B cell (primary cell): ENCODE data around the gene MFN2. TPM values are rescaled to one million over a fixed set of nuclear protein-coding genes. Genes with fewer than 3 reads are reported as not detected.

Source experiments
- ATAC-seq: fragments of 200-7000 bp; cut with Tn5 transposase; one replicate; pipeline ENCODE4 v1.10.0; 2021; ENCODE audit warnings: low read depth, mild to moderate bottlenecking, moderate number of reproducible peaks, moderate library complexity
- CTCF ChIA-PET: fragments of 350-600 bp; sonication (Branson Sonifier 250); formaldehyde crosslinking; loops from one replicate; lab custom pipeline; 2021; ENCODE audit warnings: antibody characterized with exemption, inconsistent platforms; lab: Charles Lee
- POLR2A ChIA-PET: fragments of 350-600 bp; sonication (Branson Sonifier 250); formaldehyde crosslinking; loops from one replicate; lab custom pipeline; 2021; ENCODE audit warnings: antibody characterized with exemption; lab: Charles Lee
- DNase-seq: peaks from one replicate; pipeline ENCODE4 v3.0.0; 2013
- H2AFZ ChIP-seq: 2 replicates; pipeline ENCODE4 v1.6.1; 2012; ENCODE audit warnings: mild to moderate bottlenecking, low read depth, low read length; ENCODE audit not compliant: insufficient read depth, poor library complexity, severe bottlenecking
- H3K27ac ChIP-seq, 2 donors: 1 replicate in 1 of 2; 2 replicates in 1 of 2; pipeline ENCODE4 v1.5.1; 2012 to 2013; ENCODE audit warnings: low read length in 2 of 2, mild to moderate bottlenecking in 2 of 2, moderate library complexity in 1 of 2
- H3K27me3 ChIP-seq, 4 experiments: fragments of 200-600 bp in 1 of 4; sonication (generic) in 1 of 4; replicated peaks in 1 of 4; 1 replicate in 2 of 4; 2 replicates in 2 of 4; pipeline versions ENCODE4 v1.6.1 to v1.7.0; 2013 to 2016; ENCODE audit warnings: low read length in 3 of 4, mild to moderate bottlenecking in 2 of 4, mixed read lengths in 1 of 4, moderate library complexity in 1 of 4; ENCODE audit not compliant: insufficient read depth in 4 of 4, control insufficient read depth in 3 of 4; ENCODE audit errors: control extremely low read depth in 1 of 4
- H3K36me3 ChIP-seq, 2 experiments: replicated peaks in 1 of 2; 1 replicate in 1 of 2; 2 replicates in 1 of 2; pipeline versions ENCODE4 v1.6.1 to v1.7.1; 2013; ENCODE audit warnings: low read length in 1 of 2; ENCODE audit not compliant: insufficient read depth in 2 of 2, control insufficient read depth in 1 of 2; ENCODE audit errors: control extremely low read depth in 1 of 2, extremely low read depth in 1 of 2
- H3K4me1 ChIP-seq, 2 donors: fragments of 200-600 bp in 1 of 2; sonication (generic) in 1 of 2; 1 replicate in 1 of 2; 2 replicates in 1 of 2; pipeline versions ENCODE4 v1.5.1 to v1.6.1; 2013 to 2017; ENCODE audit warnings: low read length in 2 of 2; ENCODE audit not compliant: control insufficient read depth in 2 of 2, insufficient read depth in 2 of 2
- H3K4me2 ChIP-seq: replicated peaks from 2 replicates; pipeline ENCODE3; 2012; ENCODE audit warnings: mild to moderate bottlenecking, low read depth, low read length; ENCODE audit not compliant: poor library complexity, severe bottlenecking
- H3K4me3 ChIP-seq, 5 experiments: fragments of 200-600 bp in 1 of 5; sonication (generic) in 1 of 5; 1 replicate in 3 of 5; 2 replicates in 2 of 5; pipeline versions ENCODE4 v1.5.1 to v1.7.0; 2011 to 2016; ENCODE audit warnings: low read length in 4 of 5, mild to moderate bottlenecking in 4 of 5, low read depth in 2 of 5, control low read depth in 1 of 5, moderate library complexity in 1 of 5; ENCODE audit not compliant: insufficient read depth in 1 of 5; ENCODE audit errors: control extremely low read depth in 1 of 5, extremely low read depth in 1 of 5
- H3K79me2 ChIP-seq: fragments of 200-600 bp; sonication (generic); one replicate; pipeline ENCODE4 v1.6.0; 2016; ENCODE audit warnings: low read length; ENCODE audit not compliant: control insufficient read depth, insufficient read depth
- H3K9ac ChIP-seq: fragments of 200-600 bp; sonication (generic); 2 replicates; pipeline ENCODE4 v1.6.1; 2017; ENCODE audit warnings: mild to moderate bottlenecking, low read length, moderate library complexity
- H3K9me3 ChIP-seq, 3 donors: one replicate each; pipeline versions ENCODE4 v1.6.1 to v1.7.1; 2013; ENCODE audit warnings: low read length in 2 of 3; ENCODE audit not compliant: control insufficient read depth in 2 of 3, insufficient read depth in 1 of 3; ENCODE audit errors: control extremely low read depth in 1 of 3
- H4K20me1 ChIP-seq: 2 replicates; pipeline ENCODE4 v1.6.0; 2012; ENCODE audit warnings: mild to moderate bottlenecking, low read length; ENCODE audit not compliant: insufficient read depth, control insufficient read depth, poor library complexity, severe bottlenecking
- H3K27ac Mint-ChIP-seq: one replicate; pipeline ENCODE4 v1.8.0; 2021; ENCODE audit warnings: mixed read lengths
- H3K27me3 Mint-ChIP-seq: one replicate; pipeline ENCODE4 v1.8.0; 2021; ENCODE audit warnings: mixed read lengths
- H3K4me1 Mint-ChIP-seq: one replicate; pipeline ENCODE4 v1.8.0; 2021; ENCODE audit warnings: mixed read lengths
- H3K4me3 Mint-ChIP-seq: one replicate; pipeline ENCODE4 v1.8.0; 2021; ENCODE audit warnings: mixed read lengths
- H3K9me3 Mint-ChIP-seq: one replicate; pipeline ENCODE4 v1.8.0; 2022; ENCODE audit warnings: mixed read lengths; ENCODE audit not compliant: insufficient read depth
- EZH2 ChIP-seq: IDR thresholded peaks from 2 replicates; pipeline ENCODE4 v1.6.1; 2012; ENCODE audit warnings: borderline replicate concordance, low read depth, mild to moderate bottlenecking, moderate library complexity, low read length; ENCODE audit not compliant: insufficient read depth, poor library complexity, severe bottlenecking
- WGBS: methylation state at CpG from one replicate; pipeline ENCODE4 v1.1.5; 2013; ENCODE audit warnings: missing lambda C conversion rate; ENCODE audit not compliant: insufficient coverage; 5-methylcytosine and 5-hydroxymethylcytosine counted together
- intact Hi-C: fragments of 100-400 bp; cut with micrococcal nuclease; formaldehyde crosslinking; loops from one replicate; pipeline ENCODE4 v1.10.0; 2022
- polyA plus RNA-seq: library from polyadenylated mRNA; depleted of rRNA; stranded (reverse); fragments of >200 nt; gene quantifications from 2 replicates; pipeline ENCODE4 v1.2.3, GENCODE V29; 2012
- total RNA-seq, 2 donors: library from RNA; stranded (reverse); fragments of 120-200 nt in 1 of 2; gene quantifications; 1 replicate in 1 of 2; 2 replicates in 1 of 2; pipeline versions ENCODE4 v1.2.3 to v1.2.4, GENCODE V29; 2013 to 2022
- TF ChIP-seq, protein P1 (sequence below): fragments of 200-600 bp; IDR thresholded peaks from one replicate; pipeline ENCODE4 v1.8.0; 2022; ENCODE audit warnings: antibody characterized with exemption, mild to moderate bottlenecking

Gene MFN2
- total and polyA plus RNA-seq, 2 donors (not counting 1 experiment from before 2014, with no cell fraction given) = 24.0 to 50.0 TPM

DNA sequence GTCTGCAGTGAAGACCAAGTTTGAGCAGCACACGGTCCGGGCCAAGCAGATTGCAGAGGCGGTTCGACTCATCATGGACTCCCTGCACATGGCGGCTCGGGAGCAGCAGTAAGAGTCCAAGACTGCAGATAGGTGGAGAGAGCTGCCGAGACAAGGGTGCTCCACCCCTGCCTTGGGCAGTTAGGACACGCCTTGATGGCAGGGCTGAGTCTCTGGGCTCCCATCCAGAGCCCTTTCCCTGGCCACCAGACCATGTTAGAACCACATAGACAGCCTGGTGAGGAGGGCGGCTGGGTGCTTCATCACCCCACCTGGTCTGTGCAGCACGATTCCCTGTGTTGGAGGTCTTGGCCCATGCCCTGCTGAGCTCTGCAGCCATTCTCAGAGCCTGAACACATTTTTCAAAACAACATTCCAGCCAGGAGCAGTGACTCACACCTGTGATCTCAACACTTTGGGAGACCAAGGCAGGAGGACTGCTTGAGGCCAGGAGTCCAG is 21.8 kb downstream of the MFN2 start:
- intact Hi-C loops = loop anchor here (1.0 to 2.0 kb wide), 2 partner anchors 29 to 77 kb away; no protein-coding TSS in a partner anchor
- ChIA-PET CTCF (interaction anchor here (0.6 to 2.2 kb wide), 5 partner anchors 20 to 208 kb away, joined by 3 to 10 read pairs (median 3); no protein-coding TSS in a partner anchor), POLR2A (no interaction called here)
- Histone ChIP-seq H3K4me3 (no peak overlapping the region), H3K27me3 (no peaks in the 10 kb centered on the region), H3K9me3 (no peaks in the 10 kb centered on the region), H3K36me3 (peaks cover 15 to 80% of the 10 kb centered on the region in 2 experiments), H3K9ac (no peak overlapping the region), H4K20me1 (no peaks in the 10 kb centered on the region), H3K4me1 (no peaks in the 10 kb centered on the region), H3K79me2 (no peaks in the 10 kb centered on the region), H3K27ac (no peak overlapping the region), H3K4me2 (no peak overlapping the region), H2AFZ (no peak overlapping the region)
- Mint-ChIP-seq H3K4me1 (peaks cover 4% of the 10 kb centered on the region), H3K27ac (no peak overlapping the region), H3K9me3 (no peaks in the 10 kb centered on the region), H3K27me3 (no peaks in the 10 kb centered on the region), H3K4me3 (no peak overlapping the region)
- ATAC-seq = no peak
- TF ChIP-seq EZH2 = no peak
- TF ChIP-seq, protein P1, sequence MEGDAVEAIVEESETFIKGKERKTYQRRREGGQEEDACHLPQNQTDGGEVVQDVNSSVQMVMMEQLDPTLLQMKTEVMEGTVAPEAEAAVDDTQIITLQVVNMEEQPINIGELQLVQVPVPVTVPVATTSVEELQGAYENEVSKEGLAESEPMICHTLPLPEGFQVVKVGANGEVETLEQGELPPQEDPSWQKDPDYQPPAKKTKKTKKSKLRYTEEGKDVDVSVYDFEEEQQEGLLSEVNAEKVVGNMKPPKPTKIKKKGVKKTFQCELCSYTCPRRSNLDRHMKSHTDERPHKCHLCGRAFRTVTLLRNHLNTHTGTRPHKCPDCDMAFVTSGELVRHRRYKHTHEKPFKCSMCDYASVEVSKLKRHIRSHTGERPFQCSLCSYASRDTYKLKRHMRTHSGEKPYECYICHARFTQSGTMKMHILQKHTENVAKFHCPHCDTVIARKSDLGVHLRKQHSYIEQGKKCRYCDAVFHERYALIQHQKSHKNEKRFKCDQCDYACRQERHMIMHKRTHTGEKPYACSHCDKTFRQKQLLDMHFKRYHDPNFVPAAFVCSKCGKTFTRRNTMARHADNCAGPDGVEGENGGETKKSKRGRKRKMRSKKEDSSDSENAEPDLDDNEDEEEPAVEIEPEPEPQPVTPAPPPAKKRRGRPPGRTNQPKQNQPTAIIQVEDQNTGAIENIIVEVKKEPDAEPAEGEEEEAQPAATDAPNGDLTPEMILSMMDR = no peak
- DNase-seq = no peak
- 99% methylated on average over 10 of the region's 10 CpGs for WGBS

DNA sequence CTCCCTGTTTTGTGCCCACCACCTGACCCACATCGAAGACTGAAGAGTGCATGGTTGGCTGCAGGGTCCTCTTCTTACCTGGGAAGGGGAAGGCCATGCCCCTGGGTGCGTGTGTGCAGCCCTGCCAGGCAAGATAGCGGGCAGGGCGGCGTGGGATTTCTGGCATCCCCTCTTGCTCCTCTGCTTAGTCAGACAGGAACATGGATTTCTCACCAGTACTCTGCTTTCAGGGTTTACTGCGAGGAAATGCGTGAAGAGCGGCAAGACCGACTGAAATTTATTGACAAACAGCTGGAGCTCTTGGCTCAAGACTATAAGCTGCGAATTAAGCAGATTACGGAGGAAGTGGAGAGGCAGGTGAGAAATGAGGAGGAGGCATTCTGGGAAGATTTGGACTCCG is 23.5 kb downstream of the MFN2 start:
- H3K4me3 Mint-ChIP-seq = no peak overlapping the region
- no peaks in the 10 kb centered on the region for H4K20me1 ChIP-seq
- H3K27me3 Mint-ChIP-seq = no peaks in the 10 kb centered on the region
- POLR2A ChIA-PET = no interaction called here
- no peaks in the 10 kb centered on the region for H3K4me1 ChIP-seq
- WGBS = 98% methylated on average over 12 of the region's 12 CpGs
- ATAC-seq (no peak), DNase-seq (no peak)
- no peak overlapping the region for H3K9ac ChIP-seq
- H2AFZ ChIP-seq = no peak overlapping the region
- no peaks in the 10 kb centered on the region for H3K27me3 ChIP-seq
- H3K9me3 Mint-ChIP-seq = no peaks in the 10 kb centered on the region
- CTCF ChIA-PET = interaction anchor here (1.0 kb wide), 1 partner anchor 76 kb away, joined by 3 read pairs; no protein-coding TSS in a partner anchor
- H3K27ac Mint-ChIP-seq = no peak overlapping the region
- H3K4me3 ChIP-seq = no peak overlapping the region
- TF ChIP-seq, protein P1 = no peak
- TF ChIP-seq EZH2 = no peak
- intact Hi-C loops = no loop called here
- no peak overlapping the region for H3K4me2 ChIP-seq
- H3K79me2 ChIP-seq = no peaks in the 10 kb centered on the region
- H3K27ac ChIP-seq = no peak overlapping the region
- H3K36me3 ChIP-seq = peaks cover 13 to 77% of the 10 kb centered on the region in 2 experiments
- H3K4me1 Mint-ChIP-seq = peaks cover 4% of the 10 kb centered on the region
- no peaks in the 10 kb centered on the region for H3K9me3 ChIP-seq
